Psoas muscle (tissue), 8 donors: Measurements from ENCODE around the gene CPNE1. TPM values are rescaled to one million over a fixed set of nuclear protein-coding genes. Genes with fewer than 3 reads are reported as not detected.

ENCODE experiments used
- ATAC-seq, 4 donors: fragments of 200-7000 bp; cut with Tn5 transposase; one replicate each; pipeline ENCODE4 v1.9.1; 2020; ENCODE audit warnings: moderate library complexity in 3 of 4, mild to moderate bottlenecking in 2 of 4
- DNase-seq, 2 donors: peaks; one replicate each; pipeline ENCODE4 v3.0.0-alpha.2; 2020
- H3K27ac ChIP-seq: fragments of 200-600 bp; one replicate; pipeline ENCODE4 v1.8.0; 2022
- H3K27me3 ChIP-seq, 3 donors: fragments of 200-600 bp in 1 of 3; one replicate each; pipeline versions ENCODE4 v1.6.1 to v1.8.0; 2013 to 2022; ENCODE audit warnings: low read length in 2 of 3, mild to moderate bottlenecking in 2 of 3, moderate library complexity in 1 of 3; ENCODE audit not compliant: insufficient read depth in 3 of 3
- H3K36me3 ChIP-seq, 2 donors: fragments of 200-600 bp in 1 of 2; one replicate each; pipeline versions ENCODE4 v1.6.1 to v1.8.0; 2013 to 2022; ENCODE audit warnings: low read depth in 1 of 2, mild to moderate bottlenecking in 1 of 2, moderate library complexity in 1 of 2; ENCODE audit not compliant: insufficient read depth in 1 of 2
- H3K4me1 ChIP-seq: fragments of 200-600 bp; one replicate; pipeline ENCODE4 v1.8.0; 2022
- H3K4me3 ChIP-seq: fragments of 200-600 bp; one replicate; pipeline ENCODE4 v1.8.0; 2022; ENCODE audit warnings: mild to moderate bottlenecking
- H3K9me3 ChIP-seq: fragments of 200-600 bp; one replicate; pipeline ENCODE4 v1.8.0; 2022
- WGBS, 3 donors: extraction: QIAGEN DNeasy Blood & Tissue Kit; methylation state at CpG; one replicate each; pipeline versions ENCODE4 v1.1.6 to v1.1.7; 2013; 5-methylcytosine and 5-hydroxymethylcytosine counted together
- intact Hi-C, 2 donors: fragments of 100-400 bp; cut with DNase I; formaldehyde crosslinking; loops; one replicate each; pipeline versions ENCODE4 v1.11.0 to v1.14.2; 2022
- polyA plus RNA-seq, 3 donors: library from polyadenylated mRNA; stranded (reverse); fragments of 200-250 nt; gene quantifications; one replicate each; pipeline ENCODE4 v1.2.3, GENCODE V29; 2013
- total RNA-seq, 4 donors: library from RNA; stranded (reverse); fragmentation: NEBNext Ultra II Directional in 2 of 4; extraction: Animal tissue kit (Norgen Biotek cat#: 25700) in 2 of 4; gene quantifications; one replicate each; pipeline versions ENCODE4 v1.2.1 to v1.2.4, GENCODE V29; 2021 to 2023
- TF ChIP-seq, protein P1 (sequence below): fragments of 200-600 bp; IDR thresholded peaks from one replicate; pipeline ENCODE4 v1.8.0; 2022; ENCODE audit warnings: antibody characterized with exemption
- donor health status: healthy with polysubstance abuse.
- donor health status: DM: no; HTN: no; CAD: no; lungs with moderate emphysema.
- donor health status: Bipolar disorder and iron deficiency.
- donor health status: healthy.
- donor health status: DM: yes; HTN: yes; CAD: no.
- donor health status: DM: no; HTN: no; CAD: no.
- donor health status: DM: no; HTN: no; CAD: no.
- donor health status: DM: yes; HTN: yes; CAD: no.

CPNE1 gene
- total and polyA plus RNA-seq, 7 donors: 55.9 to 75.4 (median 62.1) TPM

DNA sequence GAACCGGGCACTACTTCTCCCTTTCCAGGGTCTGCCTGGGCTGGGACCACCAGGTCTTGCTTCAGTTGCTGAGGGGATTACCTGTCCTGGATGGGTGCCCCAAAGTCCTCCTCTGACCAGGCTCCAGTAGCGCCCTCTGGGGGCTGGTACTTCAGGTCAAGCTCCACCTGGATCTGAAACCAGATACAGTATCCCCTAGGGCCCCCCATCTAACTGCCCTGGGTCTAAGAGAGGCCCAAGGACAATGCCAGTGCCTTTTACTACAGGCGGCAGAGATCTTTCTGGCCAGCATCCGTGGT is 60.3 kb downstream of the CPNE1 start:
- H3K9me3 ChIP-seq: no peaks in the 10 kb centered on the region
- no peak overlapping the region for H3K4me3 ChIP-seq
- H3K27ac ChIP-seq: no peak overlapping the region
- peaks cover 11% of the 10 kb centered on the region for H3K4me1 ChIP-seq
- DNase-seq (peak in 1 of 2 donors; percentile 33), ATAC-seq (no peak)
- no peaks in the 10 kb centered on the region for H3K36me3 ChIP-seq
- intact Hi-C loops: loop anchor here (5.0 to 10.0 kb wide), 2 partner anchors 90 to 283 kb away; partner anchors contain the start of genes NFS1 (in 1 of the 2) and ROMO1 (in 1 of the 2)
- WGBS, 3 donors: 50 to 56% (median 54%) methylated on average over 4 of the region's 4 CpGs
- peaks cover 0 to 9% (median 0%) of the 10 kb centered on the region in 3 donors for H3K27me3 ChIP-seq
- TF ChIP-seq, protein P1, sequence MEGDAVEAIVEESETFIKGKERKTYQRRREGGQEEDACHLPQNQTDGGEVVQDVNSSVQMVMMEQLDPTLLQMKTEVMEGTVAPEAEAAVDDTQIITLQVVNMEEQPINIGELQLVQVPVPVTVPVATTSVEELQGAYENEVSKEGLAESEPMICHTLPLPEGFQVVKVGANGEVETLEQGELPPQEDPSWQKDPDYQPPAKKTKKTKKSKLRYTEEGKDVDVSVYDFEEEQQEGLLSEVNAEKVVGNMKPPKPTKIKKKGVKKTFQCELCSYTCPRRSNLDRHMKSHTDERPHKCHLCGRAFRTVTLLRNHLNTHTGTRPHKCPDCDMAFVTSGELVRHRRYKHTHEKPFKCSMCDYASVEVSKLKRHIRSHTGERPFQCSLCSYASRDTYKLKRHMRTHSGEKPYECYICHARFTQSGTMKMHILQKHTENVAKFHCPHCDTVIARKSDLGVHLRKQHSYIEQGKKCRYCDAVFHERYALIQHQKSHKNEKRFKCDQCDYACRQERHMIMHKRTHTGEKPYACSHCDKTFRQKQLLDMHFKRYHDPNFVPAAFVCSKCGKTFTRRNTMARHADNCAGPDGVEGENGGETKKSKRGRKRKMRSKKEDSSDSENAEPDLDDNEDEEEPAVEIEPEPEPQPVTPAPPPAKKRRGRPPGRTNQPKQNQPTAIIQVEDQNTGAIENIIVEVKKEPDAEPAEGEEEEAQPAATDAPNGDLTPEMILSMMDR: no peak

DNA sequence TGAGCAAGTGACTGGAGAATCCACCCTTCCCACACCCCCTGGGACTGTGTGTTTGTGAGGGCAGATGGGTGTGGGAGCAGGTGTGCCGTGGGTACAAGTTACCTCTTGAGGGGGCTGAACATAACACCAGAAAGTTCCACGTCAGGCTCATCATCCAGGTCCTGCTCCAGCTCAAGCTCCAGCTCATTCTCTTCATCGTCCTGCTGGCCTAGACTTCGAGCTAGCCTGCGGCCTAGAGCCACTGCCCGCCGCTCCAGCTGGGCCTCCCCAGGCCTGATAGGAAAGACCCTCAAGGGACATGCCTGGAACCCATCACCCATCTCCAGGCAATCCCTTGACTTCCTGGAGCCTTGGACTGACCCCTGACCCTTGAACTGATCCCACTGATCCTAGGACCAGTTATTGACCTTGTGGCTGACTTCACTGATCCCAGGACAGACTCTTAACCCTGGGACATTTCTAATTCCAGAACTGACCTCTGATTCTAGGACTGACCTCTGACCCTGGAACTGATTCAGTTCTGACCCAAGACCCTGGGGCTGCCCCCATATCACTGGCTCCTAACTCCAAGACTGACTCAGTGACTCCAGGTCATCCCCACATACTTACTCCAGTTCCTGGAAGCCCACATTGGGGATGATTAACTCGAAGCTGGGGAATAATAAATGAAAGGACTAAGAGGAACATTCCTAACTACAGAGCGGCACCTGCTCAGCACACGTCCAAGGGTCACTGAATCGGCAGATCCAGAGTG is 60.8 kb downstream of the CPNE1 start:
- ATAC-seq: no peak
- TF ChIP-seq, protein P1: no peak
- Histone ChIP-seq H3K27ac (no peak overlapping the region), H3K4me1 (peaks cover 11% of the 10 kb centered on the region), H3K27me3 (peaks cover 0 to 11% (median 0%) of the 10 kb centered on the region in 3 donors), H3K36me3 (no peaks in the 10 kb centered on the region), H3K4me3 (no peak overlapping the region), H3K9me3 (no peaks in the 10 kb centered on the region)
- 88 to 92% (median 90%) methylated on average over 11 of the region's 11 CpGs for WGBS, 3 donors
- DNase-seq: peak in 1 of 2 donors; percentile 33
- intact Hi-C loops: loop anchor here (5.0 to 10.0 kb wide), 2 partner anchors 91 to 283 kb away; partner anchors contain the start of genes NFS1 (in 1 of the 2) and ROMO1 (in 1 of the 2)

DNA sequence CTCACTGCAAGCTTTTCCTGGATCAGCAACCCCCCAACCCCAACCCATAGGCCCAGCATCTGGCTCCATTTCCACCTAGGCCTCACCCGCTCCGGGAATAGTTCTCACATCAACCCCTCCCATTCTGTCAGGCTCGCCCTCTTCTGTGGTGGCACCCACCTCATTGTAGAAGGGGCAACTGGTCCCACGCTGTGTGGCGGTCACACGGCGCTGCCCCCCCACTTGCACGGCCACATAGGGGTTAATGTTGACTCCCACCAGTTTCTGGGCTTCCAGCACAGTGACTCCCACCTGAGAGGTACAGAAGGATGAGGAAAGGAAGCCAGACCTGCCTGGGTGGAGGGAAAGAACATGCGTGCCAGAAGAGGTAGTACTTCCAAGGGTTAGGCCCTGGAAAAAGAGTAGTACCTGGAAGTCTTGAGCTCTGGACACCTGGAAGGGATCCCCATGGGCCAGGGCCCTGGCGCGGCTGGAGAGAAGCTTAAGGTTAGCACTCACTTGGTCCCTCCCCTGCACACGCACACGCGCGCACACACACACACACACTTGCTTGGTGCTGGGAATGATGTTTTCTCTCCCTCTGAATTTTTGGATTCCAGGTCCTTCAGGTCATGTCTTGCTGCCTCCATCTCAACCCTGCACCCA is 61.7 kb downstream of the CPNE1 start:
- intact Hi-C loops: loop anchor here (5.0 to 10.0 kb wide), 2 partner anchors 92 to 284 kb away; partner anchors contain the start of genes NFS1 (in 1 of the 2) and ROMO1 (in 1 of the 2)
- Histone ChIP-seq H3K27me3 (peaks cover 0 to 11% (median 0%) of the 10 kb centered on the region in 3 donors), H3K27ac (no peak overlapping the region), H3K4me3 (no peak overlapping the region), H3K36me3 (no peaks in the 10 kb centered on the region), H3K9me3 (no peaks in the 10 kb centered on the region), H3K4me1 (peaks cover 11% of the 10 kb centered on the region)
- ATAC-seq: no peak
- DNase-seq: peak in 1 of 2 donors; percentile 36
- 89 to 95% (median 94%) methylated on average over 15 of the region's 15 CpGs for WGBS, 3 donors
- TF ChIP-seq, protein P1: no peak

DNA sequence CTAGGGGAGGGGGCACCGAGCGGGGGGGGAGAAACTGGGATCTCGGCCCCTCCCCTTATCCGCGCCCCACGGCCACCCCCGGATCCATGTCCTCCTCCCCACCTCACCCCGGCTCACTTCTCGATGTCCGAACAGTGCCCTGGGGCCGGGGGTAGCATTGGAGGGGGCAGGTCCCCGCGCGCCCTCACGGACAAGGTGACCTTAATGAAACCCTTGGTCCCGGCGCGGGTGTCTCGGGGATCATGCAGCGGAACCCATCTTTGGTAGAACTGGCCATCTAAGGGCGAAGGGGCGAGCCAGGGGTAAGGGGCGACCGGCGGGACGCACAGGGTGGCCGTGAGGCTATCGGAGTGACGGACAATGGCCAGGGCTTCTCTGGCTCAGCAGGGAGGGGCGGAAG is 62.7 kb downstream of the CPNE1 start:
- intact Hi-C loops: loop anchor here (5.0 to 10.0 kb wide), 2 partner anchors 93 to 285 kb away; partner anchors contain the start of genes NFS1 (in 1 of the 2) and ROMO1 (in 1 of the 2)
- TF ChIP-seq, protein P1: no peak
- DNase-seq: peak in 1 of 2 donors; percentile 51

More for the DNA sequence above, 62.7 kb downstream of the CPNE1 start:
- Histone ChIP-seq H3K4me1 (peaks cover 11% of the 10 kb centered on the region), H3K27me3 (peaks cover 0 to 11% (median 1%) of the 10 kb centered on the region in 3 donors), H3K36me3 (no peaks in the 10 kb centered on the region), H3K4me3 (peak overlapping the region; percentile 67), H3K27ac (no peak overlapping the region), H3K9me3 (no peaks in the 10 kb centered on the region)
- no peak for ATAC-seq
- 23 to 42% (median 27%) methylated on average over 24 to 30 of the region's 30 CpGs for WGBS, 3 donors
